ENCODE results near the gene REG4.
"Not testable (repeated sequence)": the region's sequence is repeated elsewhere in the genome, so short reads cannot be mapped to it uniquely, and the experiment has no call there.

DNA sequence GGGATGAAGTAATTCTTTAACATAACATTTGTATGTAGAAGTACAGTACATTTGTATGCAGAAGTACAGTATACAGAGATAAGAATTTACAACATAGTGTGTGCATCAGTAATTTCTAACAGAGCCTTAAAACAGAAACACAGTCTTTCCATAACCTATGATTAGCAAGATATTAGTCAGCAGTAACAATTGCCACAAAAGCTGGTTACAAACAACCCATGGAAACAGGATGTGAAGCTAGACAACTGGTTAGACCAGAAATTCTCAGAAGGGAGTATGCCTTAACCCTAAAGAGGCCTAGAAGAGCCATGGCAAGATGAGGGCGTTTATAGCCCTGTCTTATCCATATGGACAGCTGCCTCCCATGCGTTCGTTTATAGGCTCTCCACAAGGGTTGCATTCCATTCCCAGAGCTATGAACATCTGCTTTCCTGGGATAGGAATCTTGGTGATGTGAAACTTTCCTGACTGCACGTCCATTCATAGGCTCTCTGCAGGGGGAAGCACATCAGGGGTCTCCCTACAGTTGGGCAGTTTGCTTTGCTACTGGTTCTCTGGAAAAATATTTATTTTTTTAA is 24.7 kb downstream of the REG4 start:
- TF ChIP-seq, protein P1, sequence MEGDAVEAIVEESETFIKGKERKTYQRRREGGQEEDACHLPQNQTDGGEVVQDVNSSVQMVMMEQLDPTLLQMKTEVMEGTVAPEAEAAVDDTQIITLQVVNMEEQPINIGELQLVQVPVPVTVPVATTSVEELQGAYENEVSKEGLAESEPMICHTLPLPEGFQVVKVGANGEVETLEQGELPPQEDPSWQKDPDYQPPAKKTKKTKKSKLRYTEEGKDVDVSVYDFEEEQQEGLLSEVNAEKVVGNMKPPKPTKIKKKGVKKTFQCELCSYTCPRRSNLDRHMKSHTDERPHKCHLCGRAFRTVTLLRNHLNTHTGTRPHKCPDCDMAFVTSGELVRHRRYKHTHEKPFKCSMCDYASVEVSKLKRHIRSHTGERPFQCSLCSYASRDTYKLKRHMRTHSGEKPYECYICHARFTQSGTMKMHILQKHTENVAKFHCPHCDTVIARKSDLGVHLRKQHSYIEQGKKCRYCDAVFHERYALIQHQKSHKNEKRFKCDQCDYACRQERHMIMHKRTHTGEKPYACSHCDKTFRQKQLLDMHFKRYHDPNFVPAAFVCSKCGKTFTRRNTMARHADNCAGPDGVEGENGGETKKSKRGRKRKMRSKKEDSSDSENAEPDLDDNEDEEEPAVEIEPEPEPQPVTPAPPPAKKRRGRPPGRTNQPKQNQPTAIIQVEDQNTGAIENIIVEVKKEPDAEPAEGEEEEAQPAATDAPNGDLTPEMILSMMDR (IDR thresholded peaks at IDR 0.05): not testable (repeated sequence)
- TF ChIP-seq POLR2A (IDR thresholded peaks at IDR 0.05): not testable (repeated sequence)
